Esophagus mucosa (tissue), 1 donor: ENCODE data around the gene B3GNT3. TPM values are rescaled to one million over a fixed set of nuclear protein-coding genes. Genes with fewer than 3 reads are reported as not detected.

ENCODE experiments used
- ATAC-seq: fragments of 200-7000 bp; cut with Tn5 transposase; one replicate; pipeline ENCODE4 v1.9.1; 2020
- total RNA-seq: library from RNA; stranded (reverse); gene quantifications from one replicate; pipeline ENCODE4 v1.2.4, GENCODE V29; 2023
- donor health status: DM: yes; HTN: yes; CAD: no.

Gene B3GNT3
- total RNA-seq, 1 donor from 2014 or later, result 19.4 TPM

DNA sequence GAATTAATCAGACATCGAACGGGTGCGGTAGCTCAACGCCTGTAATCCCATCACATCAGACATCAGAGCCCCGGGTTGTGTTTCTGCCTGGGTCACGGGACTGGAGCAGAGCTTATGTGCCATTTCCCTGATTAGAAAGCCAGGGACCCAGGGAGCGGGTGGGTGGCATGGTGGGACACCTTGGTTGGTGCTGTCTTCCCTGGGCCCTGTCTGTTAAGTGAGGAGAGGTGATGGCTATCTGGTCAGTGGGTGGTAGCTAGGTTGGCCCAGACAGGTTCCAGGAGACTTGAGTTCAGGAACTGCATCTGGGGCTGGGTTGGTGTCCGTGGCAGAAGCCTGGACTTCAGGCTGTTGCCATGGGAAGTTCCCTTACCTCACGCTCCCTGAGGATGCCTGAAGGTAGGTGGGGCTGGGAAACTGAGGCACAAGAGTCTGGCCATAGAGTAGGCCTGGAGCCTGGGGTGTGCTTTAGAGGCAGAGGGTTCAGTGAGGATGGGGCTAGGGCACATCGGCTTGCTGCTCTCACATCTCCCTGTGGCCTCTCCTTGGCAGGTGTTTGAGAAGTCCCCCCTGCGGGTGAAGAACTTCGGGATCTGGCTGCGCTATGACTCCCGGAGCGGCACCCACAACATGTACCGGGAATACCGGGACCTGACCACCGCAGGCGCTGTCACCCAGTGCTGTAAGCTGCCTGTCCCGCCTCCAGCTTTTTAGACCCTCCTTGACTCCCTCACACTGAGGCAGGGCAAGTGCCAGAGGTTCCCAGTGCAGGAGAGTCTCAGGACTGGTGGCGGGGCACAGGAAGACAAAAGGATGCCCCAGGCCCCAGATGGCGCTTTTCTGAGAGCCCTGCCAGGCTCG is 66.8 kb downstream of the B3GNT3 start:
- no peak for ATAC-seq

DNA sequence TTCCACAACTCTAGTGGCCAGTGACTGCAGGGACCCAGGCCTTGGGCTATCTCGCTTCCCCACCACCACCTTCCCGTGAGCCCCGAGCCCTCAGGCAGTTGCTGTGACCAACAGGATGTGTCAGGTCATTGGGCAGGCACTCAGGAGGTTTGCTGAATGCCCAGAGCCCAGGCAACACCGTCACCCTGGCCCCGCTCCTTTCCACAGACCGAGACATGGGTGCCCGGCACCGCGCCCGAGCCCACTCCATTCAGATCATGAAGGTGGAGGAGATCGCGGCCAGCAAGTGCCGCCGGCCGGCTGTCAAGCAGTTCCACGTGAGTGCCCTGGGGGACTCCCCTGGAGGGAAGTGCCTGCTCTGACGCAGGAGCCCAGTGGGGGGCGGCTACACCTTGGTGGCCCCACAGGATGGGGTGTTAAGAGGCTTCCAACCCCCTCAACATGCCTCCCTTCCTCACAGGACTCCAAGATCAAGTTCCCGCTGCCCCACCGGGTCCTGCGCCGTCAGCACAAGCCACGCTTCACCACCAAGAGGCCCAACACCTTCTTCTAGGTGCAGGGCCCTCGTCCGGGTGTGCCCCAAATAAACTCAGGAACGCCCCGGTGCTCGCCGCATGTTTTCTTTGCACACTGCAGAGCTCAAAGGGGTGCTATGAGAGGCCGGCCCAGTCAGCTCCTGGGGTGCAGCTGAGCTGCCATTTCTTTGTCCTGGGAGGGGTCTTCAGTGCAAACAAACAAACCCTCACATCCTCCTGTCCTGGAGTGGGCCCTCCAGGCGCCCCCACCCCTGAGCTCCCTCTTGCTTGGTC is 68.0 kb downstream of the B3GNT3 start:
- ATAC-seq, result no peak

Other genes with a start within 250 kb of the B3GNT3 start
- 28.5 TPM for gene COLGALT1, start 239.5 kb upstream of the B3GNT3 start, total RNA-seq
- 0.04 TPM for gene UNC13A, start 106.8 kb upstream of the B3GNT3 start, total RNA-seq
- gene MAP1S, start 75.7 kb upstream of the B3GNT3 start, total RNA-seq, result 16.9 TPM
- gene FCHO1, start 43.7 kb upstream of the B3GNT3 start, total RNA-seq, result 0.76 TPM
- not detected for gene INSL3, start 26.4 kb downstream of the B3GNT3 start, total RNA-seq
- 2.0 TPM for gene JAK3, start 52.8 kb downstream of the B3GNT3 start, total RNA-seq
- gene RPL18A, start 64.8 kb downstream of the B3GNT3 start, total RNA-seq, result 2,571 TPM
- not detected for gene SLC5A5, start 76.8 kb downstream of the B3GNT3 start, total RNA-seq
- gene CCDC124, start 137.9 kb downstream of the B3GNT3 start, total RNA-seq, result 52.5 TPM
- not detected for gene KCNN1, start 172.0 kb downstream of the B3GNT3 start, total RNA-seq
- 6.3 TPM for gene ARRDC2, start 213.0 kb downstream of the B3GNT3 start, total RNA-seq